Measurements from ENCODE around the gene PMS2. TPM values are rescaled to one million over a fixed set of nuclear protein-coding genes. Genes with fewer than 3 reads are reported as not detected.

PMS2 gene
- total RNA-seq, 1 donor from 2014 or later, result 20.3 TPM

GRCh38 chr7:6035686-6036085 lies 26.8 kb upstream of the PMS2 start:
- no peaks in the 10 kb centered on the region for H3K9me3 Mint-ChIP-seq
- DNase-seq (ENCODE audit: low read depth, low spot score), result no peak
- H3K27ac Mint-ChIP-seq (ENCODE audit: unreplicated experiment), result no peak overlapping the region
- peaks cover 12% of the 10 kb centered on the region for H3K36me3 Mint-ChIP-seq (ENCODE audit: low read depth)
- H3K27me3 Mint-ChIP-seq (ENCODE audit: low read depth), result no peaks in the 10 kb centered on the region
- no peak overlapping the region for H3K4me3 Mint-ChIP-seq
- no peaks in the 10 kb centered on the region for H3K4me1 Mint-ChIP-seq
- TF ChIP-seq CTCF (conservative IDR thresholded peaks at IDR 0.05), result no peak

- Mint-ChIP-seq H3K27ac (ENCODE audit: unreplicated experiment) (no peak overlapping the region), H3K9me3 (no peaks in the 10 kb centered on the region), H3K27me3 (ENCODE audit: low read depth) (no peaks in the 10 kb centered on the region), H3K36me3 (ENCODE audit: low read depth) (peaks cover 9% of the 10 kb centered on the region), H3K4me1 (no peaks in the 10 kb centered on the region), H3K4me3 (no peak overlapping the region)
- TF ChIP-seq CTCF (conservative IDR thresholded peaks at IDR 0.05), result no peak
- DNase-seq (ENCODE audit: low read depth, low spot score), result no peak
Observed at GRCh38 chr7:6035165-6035564, 26.3 kb upstream of the PMS2 start.

- Mint-ChIP-seq H3K27me3 (ENCODE audit: low read depth) (no peaks in the 10 kb centered on the region), H3K9me3 (no peaks in the 10 kb centered on the region), H3K36me3 (ENCODE audit: low read depth) (peaks cover 15% of the 10 kb centered on the region), H3K4me1 (no peaks in the 10 kb centered on the region), H3K4me3 (no peak overlapping the region), H3K27ac (ENCODE audit: unreplicated experiment) (no peak overlapping the region)
- DNase-seq (ENCODE audit: low read depth, low spot score), result no peak
- TF ChIP-seq CTCF (conservative IDR thresholded peaks at IDR 0.05), result no peak
Observed at GRCh38 chr7:6032641-6033040, 23.8 kb upstream of the PMS2 start.

- Mint-ChIP-seq H3K4me1 (no peaks in the 10 kb centered on the region), H3K36me3 (ENCODE audit: low read depth) (peaks cover 15% of the 10 kb centered on the region), H3K27me3 (ENCODE audit: low read depth) (no peaks in the 10 kb centered on the region), H3K4me3 (no peak overlapping the region), H3K27ac (ENCODE audit: unreplicated experiment) (no peak overlapping the region), H3K9me3 (no peaks in the 10 kb centered on the region)
- DNase-seq (ENCODE audit: low read depth, low spot score), result no peak
- no peak for TF ChIP-seq CTCF (conservative IDR thresholded peaks at IDR 0.05)
Observed at GRCh38 chr7:6032167-6032566, 23.3 kb upstream of the PMS2 start.

- Mint-ChIP-seq H3K36me3 (ENCODE audit: low read depth) (peaks cover 15% of the 10 kb centered on the region), H3K9me3 (no peaks in the 10 kb centered on the region), H3K27me3 (ENCODE audit: low read depth) (no peaks in the 10 kb centered on the region), H3K4me1 (no peaks in the 10 kb centered on the region), H3K4me3 (no peak overlapping the region), H3K27ac (ENCODE audit: unreplicated experiment) (no peak overlapping the region)
- no peak for DNase-seq (ENCODE audit: low read depth, low spot score)
- TF ChIP-seq CTCF (conservative IDR thresholded peaks at IDR 0.05), result no peak
Observed at GRCh38 chr7:6031567-6031966, 22.7 kb upstream of the PMS2 start.

- Mint-ChIP-seq H3K27ac (ENCODE audit: unreplicated experiment) (no peak within 1 kb of the TSS), H3K4me3 (no peak within 1 kb of the TSS), H3K9me3 (no peaks in the 10 kb centered on the region), H3K36me3 (ENCODE audit: low read depth) (peaks cover 15% of the 10 kb centered on the region), H3K27me3 (ENCODE audit: low read depth) (no peaks in the 10 kb centered on the region), H3K4me1 (no peaks in the 10 kb centered on the region)
- no peak for DNase-seq (ENCODE audit: low read depth, low spot score)
- no peak for TF ChIP-seq CTCF (conservative IDR thresholded peaks at IDR 0.05)
Observed at GRCh38 chr7:6030988-6031387, 22.1 kb upstream of the PMS2 start, which contains the start of gene ANKRD61. Gene ANKRD61, plus strand, starts transcription at chr7:6031376. Its CDS starts 0 bp downstream, at chr7:6031376.
